Activated CD4-positive, alpha-beta T cell treated with anti-CD3 and anti-CD28 coated beads for 4 hours (primary cell): Measurements from ENCODE around the gene SMCO3.
A peak's percentile ranks its signal among the peaks of the same experiment; 100 is the strongest.
"Not testable (repeated sequence)": the region's sequence is repeated elsewhere in the genome, so short reads cannot be mapped to it uniquely, and the experiment has no call there.

Experiments used
- DNase-seq, 2 donors: peaks; one replicate each; pipeline ENCODE4 v3.0.0-alpha.2; 2020

SMCO3 gene

GRCh38 chr12:14774074-14774905 lies 39.7 kb downstream of the SMCO3 start:
- peak; percentile 82 to 85 for DNase-seq

GRCh38 chr12:14773685-14774073 lies 40.3 kb downstream of the SMCO3 start:
- DNase-seq, result no peak

GRCh38 chr12:14772946-14773345 lies 41.0 kb downstream of the SMCO3 start:
- DNase-seq, result no peak

- DNase-seq, result peak; percentile 44
Measured at GRCh38 chr12:14771651-14772137, 42.3 kb downstream of the SMCO3 start.

GRCh38 chr12:14770496-14771461 lies 43.2 kb downstream of the SMCO3 start:
- DNase-seq, result peak; percentile 88 to 95

- DNase-seq, result peak; percentile 80 to 84
Measured at GRCh38 chr12:14769969-14770495, 44.0 kb downstream of the SMCO3 start.

GRCh38 chr12:14769466-14769968 lies 44.5 kb downstream of the SMCO3 start:
- peak in 1 of 2 donors; percentile 2 for DNase-seq

GRCh38 chr12:14768823-14769405 lies 45.1 kb downstream of the SMCO3 start:
- DNase-seq, result peak; percentile 17 to 33

GRCh38 chr12:14767617-14768016 lies 46.4 kb downstream of the SMCO3 start:
- DNase-seq, result no peak

GRCh38 chr12:14766649-14767215 lies 47.2 kb downstream of the SMCO3 start:
- no peak for DNase-seq

- DNase-seq, result not testable (repeated sequence)
Measured at GRCh38 chr12:14766020-14766419, 48.0 kb downstream of the SMCO3 start.

- DNase-seq, result no peak
Measured at GRCh38 chr12:14765398-14765797, 48.6 kb downstream of the SMCO3 start.

GRCh38 chr12:14759711-14760280 lies 54.2 kb downstream of the SMCO3 start:
- not testable (repeated sequence) for DNase-seq

GRCh38 chr12:14756334-14757143 lies 57.4 kb downstream of the SMCO3 start:
- no peak for DNase-seq
